ENCODE measurements around the gene TIRAP. TPM values are rescaled to one million over a fixed set of nuclear protein-coding genes. Genes with fewer than 3 reads are reported as not detected.
A peak's percentile ranks its signal among the peaks of the same experiment; 100 is the strongest.

TIRAP gene
- polyA plus RNA-seq, 6 donors from 2014 or later, result 4.9 to 11.2 (median 9.9) TPM

DNA sequence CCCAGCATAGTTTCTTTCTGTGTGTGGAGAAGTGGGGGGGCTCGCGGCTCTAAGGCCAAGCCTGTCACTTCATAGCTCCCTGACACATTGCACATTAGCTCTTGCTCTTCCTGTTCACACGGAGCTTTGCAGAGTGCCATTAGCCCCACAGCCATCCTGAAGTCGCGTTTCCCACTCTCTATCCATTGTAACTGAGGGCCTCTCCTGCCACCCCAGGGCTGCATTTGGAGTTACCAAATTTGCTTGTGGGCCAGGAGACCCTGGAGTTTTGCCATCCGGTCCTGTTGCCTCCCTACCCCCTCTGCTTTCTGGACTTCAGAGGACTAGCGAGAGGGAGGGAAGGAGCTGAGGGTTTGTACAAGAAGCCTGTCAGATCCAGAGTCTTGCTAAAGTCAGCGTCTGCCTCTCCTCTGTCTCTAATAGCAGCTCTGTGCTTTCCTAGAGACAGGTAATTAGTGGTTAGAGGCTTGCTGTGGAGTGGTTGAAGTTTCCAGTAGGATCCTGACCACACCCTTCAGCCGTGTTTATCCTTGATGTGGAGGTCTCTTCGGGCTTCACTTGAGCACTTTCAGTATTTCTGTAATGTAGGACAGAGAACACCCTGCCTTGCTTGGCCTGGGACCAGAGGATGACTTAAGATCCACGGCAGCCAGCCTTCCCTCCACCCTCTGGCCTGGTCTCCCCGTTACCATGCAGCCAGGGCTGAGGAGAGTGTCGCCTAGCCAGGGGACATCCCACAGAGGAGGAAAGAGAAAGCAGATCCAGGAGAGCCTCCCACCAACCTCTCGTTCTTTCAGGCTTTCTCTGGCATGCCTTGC is 35.1 kb downstream of the TIRAP start:
- ATAC-seq (ENCODE audit: low read depth in 2 of 2) (no peak), DNase-seq (no peak)
- Mint-ChIP-seq H3K36me3 (peaks cover 27 to 29% of the 10 kb centered on the region in 2 donors), H3K9me3 (peaks cover 0 to 3% (median 0%) of the 10 kb centered on the region in 7 donors), H3K27me3 (no peaks in the 10 kb centered on the region), H3K4me1 (peaks cover 33 to 56% (median 42%) of the 10 kb centered on the region in 3 donors), H3K27ac (peak overlapping the region in 5 of 6 donors; percentile 11 to 74 (median 62)), H3K4me3 (peak overlapping the region in 4 of 8 donors; percentile 20 to 49 (median 38))

DNA sequence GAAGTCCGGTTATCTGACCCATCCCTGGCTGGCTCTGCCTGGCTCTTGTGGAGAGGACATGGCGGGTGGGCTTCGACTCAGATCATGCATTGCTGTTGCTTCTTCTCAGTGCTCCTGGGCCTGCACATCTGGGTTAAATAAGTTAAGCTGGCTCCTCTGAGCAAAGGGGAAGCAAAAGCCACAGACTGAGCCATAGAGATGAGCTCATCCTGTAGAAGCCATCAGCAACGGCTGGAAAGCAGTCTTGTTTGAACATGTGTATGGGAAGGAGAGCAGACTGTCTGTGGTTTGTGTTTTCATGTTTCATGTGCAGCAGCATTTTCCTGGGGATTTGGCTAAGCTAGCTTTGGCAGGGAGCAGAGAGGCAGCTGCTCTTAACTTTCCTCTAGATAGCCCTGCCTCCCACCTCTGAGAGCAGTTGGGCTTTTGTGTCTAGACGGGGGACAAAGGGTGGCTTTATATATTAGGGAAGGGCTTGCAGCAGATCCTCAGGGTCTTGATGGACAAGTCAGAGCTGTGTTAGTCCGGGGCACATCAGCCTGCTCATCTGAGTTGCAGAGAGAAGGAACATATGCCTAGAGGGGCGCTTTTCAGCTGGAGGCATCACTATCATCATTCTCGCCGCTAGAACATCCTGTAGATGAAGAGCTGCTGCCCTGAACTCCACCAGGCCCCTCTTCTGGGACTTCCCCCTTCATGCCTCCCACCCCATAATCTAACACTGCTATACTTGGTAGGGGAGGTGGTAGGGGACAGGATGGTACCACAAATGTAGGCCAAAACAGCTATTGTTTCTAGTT is 35.9 kb downstream of the TIRAP start:
- no peak for DNase-seq
- Mint-ChIP-seq H3K4me1 (peaks cover 33 to 56% (median 42%) of the 10 kb centered on the region in 3 donors), H3K36me3 (peaks cover 24 to 29% of the 10 kb centered on the region in 2 donors), H3K27ac (peak overlapping the region in 5 of 6 donors; percentile 9 to 74 (median 62)), H3K4me3 (peak overlapping the region in 2 of 8 donors; percentile 17 to 49), H3K9me3 (peaks cover 0 to 3% (median 0%) of the 10 kb centered on the region in 7 donors), H3K27me3 (no peaks in the 10 kb centered on the region)
- ATAC-seq (ENCODE audit: low read depth in 2 of 2), result peak in 1 of 2 donors; percentile 61

DNA sequence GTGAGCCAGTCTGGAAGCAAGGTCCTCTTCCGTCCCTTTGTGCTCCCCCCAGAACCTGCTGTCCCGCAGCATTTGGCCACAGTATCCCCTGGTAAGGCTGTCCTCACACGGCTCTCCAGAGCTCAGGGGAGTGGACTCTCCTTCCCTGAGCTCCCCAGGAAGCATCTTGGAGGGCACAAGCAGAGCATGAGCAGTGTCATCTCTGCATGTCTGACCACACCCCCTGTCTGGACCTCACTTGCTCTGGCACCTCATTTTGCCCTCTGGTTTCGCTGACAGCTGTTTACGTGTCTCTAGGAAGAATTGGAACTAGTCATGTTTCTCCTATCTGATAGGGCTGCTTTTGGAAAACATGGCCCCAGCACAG is 36.5 kb downstream of the TIRAP start:
- ATAC-seq (ENCODE audit: low read depth in 2 of 2) (no peak), DNase-seq (no peak)
- Mint-ChIP-seq H3K9me3 (no peaks in the 10 kb centered on the region), H3K4me1 (peaks cover 33 to 51% (median 39%) of the 10 kb centered on the region in 3 donors), H3K36me3 (peaks cover 18 to 25% of the 10 kb centered on the region in 2 donors), H3K27ac (no peak overlapping the region), H3K27me3 (no peaks in the 10 kb centered on the region), H3K4me3 (peak overlapping the region in 1 of 8 donors; percentile 19)

DNA sequence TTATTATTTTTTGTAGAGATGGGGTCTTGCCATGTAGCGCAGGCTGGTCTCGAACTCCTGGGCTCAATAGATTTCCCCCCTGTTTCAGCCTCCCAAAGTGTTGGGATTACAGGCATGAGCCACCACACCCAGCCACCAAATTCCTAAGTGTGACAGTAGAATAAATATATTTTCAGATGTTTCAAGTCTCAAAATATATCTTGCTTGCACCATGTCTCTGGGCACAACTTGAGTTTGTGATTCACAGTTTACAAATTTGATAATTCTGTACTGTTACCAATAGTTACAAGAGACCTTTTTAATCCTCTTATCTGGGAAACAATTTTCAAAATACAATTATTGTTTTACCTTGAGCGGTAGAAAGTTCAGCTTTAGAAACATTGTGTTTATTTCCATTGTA is 40.1 kb downstream of the TIRAP start:
- no peak overlapping the region for H3K4me3 Mint-ChIP-seq
- peaks cover 8 to 19% of the 10 kb centered on the region in 2 donors for H3K36me3 Mint-ChIP-seq
- ATAC-seq (ENCODE audit: low read depth in 2 of 2) (no peak), DNase-seq (no peak)
- H3K9me3 Mint-ChIP-seq, result no peaks in the 10 kb centered on the region
- peaks cover 17 to 48% (median 39%) of the 10 kb centered on the region in 3 donors for H3K4me1 Mint-ChIP-seq
- H3K27ac Mint-ChIP-seq, result no peak overlapping the region
- H3K27me3 Mint-ChIP-seq, result no peaks in the 10 kb centered on the region

DNA sequence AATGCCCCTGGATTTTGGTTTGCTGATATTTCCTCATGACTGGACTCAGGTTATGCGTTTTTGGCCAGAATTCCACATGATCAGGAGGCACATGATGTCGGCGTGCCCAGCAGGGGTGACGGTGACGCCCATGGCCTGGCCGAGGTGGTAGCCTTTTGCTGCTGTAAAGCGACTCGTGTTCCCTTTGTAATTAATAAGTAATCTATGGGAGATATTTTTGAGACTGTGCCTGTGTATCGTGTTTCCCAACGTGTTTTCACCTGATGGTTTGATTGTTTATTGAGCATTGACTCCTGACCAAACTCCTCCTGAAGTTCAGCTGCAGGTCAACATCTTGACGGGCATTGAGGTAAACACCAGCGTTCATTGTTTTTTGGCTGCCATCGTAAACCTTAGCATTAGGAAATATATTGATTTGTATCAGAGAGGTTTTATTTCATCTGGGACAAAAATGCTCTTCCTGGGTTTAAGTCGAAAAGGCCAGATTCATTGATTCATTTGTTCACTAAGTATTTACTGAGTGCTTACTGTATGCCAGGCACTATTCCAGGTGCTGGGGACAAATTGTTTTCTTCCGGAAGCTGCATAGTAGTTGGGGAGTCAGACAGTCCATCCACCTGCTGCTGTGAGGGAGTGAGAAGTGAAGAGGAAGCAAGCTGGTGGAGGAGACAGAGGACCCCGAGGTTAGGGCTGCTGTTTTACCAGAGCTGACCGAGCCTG is 44.5 kb downstream of the TIRAP start:
- H3K27ac Mint-ChIP-seq, result peak overlapping the region in 1 of 6 donors; percentile 42
- no peak for ATAC-seq (ENCODE audit: low read depth in 2 of 2)
- no peak overlapping the region for H3K4me3 Mint-ChIP-seq
- peaks cover 3 to 19% (median 17%) of the 10 kb centered on the region in 3 donors for H3K4me1 Mint-ChIP-seq
- DNase-seq, result no peak
- no peaks in the 10 kb centered on the region for H3K27me3 Mint-ChIP-seq
- H3K9me3 Mint-ChIP-seq, result no peaks in the 10 kb centered on the region
- H3K36me3 Mint-ChIP-seq, result peaks cover 2 to 16% of the 10 kb centered on the region in 2 donors

DNA sequence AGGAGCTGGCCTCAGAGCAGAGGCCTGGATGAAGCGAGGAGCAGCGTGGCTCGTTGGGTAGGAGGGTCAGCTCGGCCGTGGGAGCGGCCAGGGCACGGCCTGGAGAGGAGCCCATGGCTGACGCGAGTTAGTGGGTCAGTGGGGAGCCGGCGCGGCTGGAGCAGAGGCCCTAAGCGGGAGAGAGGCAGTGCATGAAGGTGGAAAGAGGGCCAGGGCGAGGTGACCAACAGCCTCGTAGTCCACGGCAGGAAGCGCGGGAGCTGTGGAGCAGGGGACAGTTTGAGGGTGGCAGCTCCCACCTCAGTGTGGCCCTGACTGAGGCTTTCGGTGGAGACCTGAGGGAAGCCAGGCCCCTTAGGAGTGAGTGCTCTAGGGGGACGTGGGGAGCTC is 45.1 kb downstream of the TIRAP start:
- peaks cover 3 to 19% (median 17%) of the 10 kb centered on the region in 3 donors for H3K4me1 Mint-ChIP-seq
- no peak overlapping the region for H3K27ac Mint-ChIP-seq
- H3K27me3 Mint-ChIP-seq, result no peaks in the 10 kb centered on the region
- no peak overlapping the region for H3K4me3 Mint-ChIP-seq
- ATAC-seq (ENCODE audit: low read depth in 2 of 2) (no peak), DNase-seq (no peak)
- no peaks in the 10 kb centered on the region for H3K9me3 Mint-ChIP-seq
- peaks cover 7 to 22% of the 10 kb centered on the region in 2 donors for H3K36me3 Mint-ChIP-seq

DNA sequence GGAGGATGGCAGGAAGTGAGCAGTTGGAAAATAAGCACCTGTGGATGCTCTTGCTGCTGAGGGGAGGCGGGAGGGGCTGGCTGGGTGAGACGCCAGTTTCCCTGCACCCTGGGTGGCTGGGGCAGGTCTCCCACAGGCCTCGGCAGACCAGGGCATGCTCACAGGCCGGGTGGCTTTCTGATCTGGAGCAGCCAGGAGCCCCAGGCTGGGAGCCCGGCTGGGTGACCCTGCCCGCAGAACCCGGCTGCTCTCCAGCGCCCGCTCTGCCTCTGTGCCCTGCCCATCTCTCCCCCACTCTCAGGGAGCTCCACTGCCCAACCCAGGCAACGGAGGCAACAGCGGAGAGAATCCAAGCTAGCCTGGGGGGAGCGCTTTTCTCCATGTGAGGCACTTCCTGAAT is 45.6 kb downstream of the TIRAP start:
- ATAC-seq (ENCODE audit: low read depth in 2 of 2) (no peak), DNase-seq (no peak)
- Mint-ChIP-seq H3K36me3 (peaks cover 7 to 27% of the 10 kb centered on the region in 2 donors), H3K9me3 (no peaks in the 10 kb centered on the region), H3K4me1 (peaks cover 3 to 19% (median 17%) of the 10 kb centered on the region in 3 donors), H3K27ac (no peak overlapping the region), H3K27me3 (no peaks in the 10 kb centered on the region), H3K4me3 (no peak overlapping the region)

DNA sequence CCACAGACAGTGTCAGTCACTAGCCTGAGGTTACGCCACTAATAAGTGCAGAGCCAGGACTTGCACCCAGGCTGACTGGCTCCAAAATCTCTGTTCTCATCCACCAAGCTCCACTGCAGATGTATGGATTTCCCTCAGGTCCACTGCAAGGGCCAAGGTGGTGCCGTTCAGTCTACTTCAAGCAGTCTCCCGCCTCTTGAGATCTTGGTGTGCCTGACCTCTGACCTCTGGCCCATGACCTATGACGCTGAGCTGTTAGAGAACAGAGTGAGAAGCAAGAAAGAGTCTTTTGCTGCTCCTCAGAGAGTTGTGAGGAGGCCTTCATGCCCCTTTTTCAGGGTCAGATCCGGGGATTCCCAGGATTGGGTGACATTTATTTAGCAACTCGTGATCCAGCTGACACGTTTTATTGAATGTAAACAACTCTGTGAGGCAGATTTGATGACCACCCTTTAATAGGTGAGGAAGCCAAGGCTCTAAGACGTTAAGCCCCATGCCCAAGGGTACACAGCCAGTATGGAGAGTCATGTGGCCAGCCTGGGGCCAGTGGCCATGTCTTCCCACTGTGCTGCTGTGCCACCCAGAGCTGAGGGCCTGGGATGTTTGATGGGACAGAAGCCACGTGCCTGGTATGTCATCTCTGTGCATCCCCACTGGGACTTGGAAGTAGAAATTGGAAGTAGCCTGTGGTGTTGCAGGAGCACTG is 46.2 kb downstream of the TIRAP start:
- H3K27ac Mint-ChIP-seq, result no peak overlapping the region

DNA sequence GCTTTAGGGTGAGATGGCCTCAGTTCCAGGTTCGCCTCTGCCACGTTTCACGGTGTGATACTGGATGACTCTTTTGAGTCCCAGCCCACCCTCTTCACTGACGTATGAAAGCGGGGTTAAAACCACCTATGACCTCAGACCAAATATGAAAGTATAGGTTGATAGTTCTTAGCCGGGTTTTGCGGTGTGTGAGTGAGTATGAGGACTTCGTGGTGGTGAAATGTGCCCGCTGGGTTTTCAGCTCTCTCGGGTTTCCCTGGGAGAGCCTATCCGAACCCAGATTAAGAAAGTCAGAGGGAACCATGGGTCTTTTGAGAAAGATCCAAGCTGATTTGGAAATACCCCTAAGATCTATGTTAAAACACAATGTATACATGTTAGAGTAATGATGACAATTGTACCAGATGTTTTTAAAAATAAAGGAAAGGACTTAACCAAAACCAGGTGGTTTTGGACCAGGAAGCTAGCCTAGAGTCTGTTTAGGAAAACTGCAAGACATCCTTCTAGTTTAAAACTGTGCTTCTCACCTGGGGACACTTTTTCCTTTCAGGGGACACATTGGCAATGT is 46.8 kb downstream of the TIRAP start:
- H3K4me3 Mint-ChIP-seq, result no peak overlapping the region
- peak overlapping the region in 1 of 6 donors; percentile 69 for H3K27ac Mint-ChIP-seq
- no peaks in the 10 kb centered on the region for H3K9me3 Mint-ChIP-seq
- peaks cover 13 to 36% of the 10 kb centered on the region in 2 donors for H3K36me3 Mint-ChIP-seq
- no peak for DNase-seq
- no peak for ATAC-seq (ENCODE audit: low read depth in 2 of 2)
- no peaks in the 10 kb centered on the region for H3K27me3 Mint-ChIP-seq
- H3K4me1 Mint-ChIP-seq, result peaks cover 3 to 21% (median 17%) of the 10 kb centered on the region in 3 donors

More for the DNA sequence above, 46.2 kb downstream of the TIRAP start:
- no peak overlapping the region for H3K4me3 Mint-ChIP-seq
- ATAC-seq (ENCODE audit: low read depth in 2 of 2) (no peak), DNase-seq (no peak)
- no peaks in the 10 kb centered on the region for H3K9me3 Mint-ChIP-seq
- peaks cover 13 to 33% of the 10 kb centered on the region in 2 donors for H3K36me3 Mint-ChIP-seq
- peaks cover 3 to 19% (median 17%) of the 10 kb centered on the region in 3 donors for H3K4me1 Mint-ChIP-seq
- no peaks in the 10 kb centered on the region for H3K27me3 Mint-ChIP-seq

DNA sequence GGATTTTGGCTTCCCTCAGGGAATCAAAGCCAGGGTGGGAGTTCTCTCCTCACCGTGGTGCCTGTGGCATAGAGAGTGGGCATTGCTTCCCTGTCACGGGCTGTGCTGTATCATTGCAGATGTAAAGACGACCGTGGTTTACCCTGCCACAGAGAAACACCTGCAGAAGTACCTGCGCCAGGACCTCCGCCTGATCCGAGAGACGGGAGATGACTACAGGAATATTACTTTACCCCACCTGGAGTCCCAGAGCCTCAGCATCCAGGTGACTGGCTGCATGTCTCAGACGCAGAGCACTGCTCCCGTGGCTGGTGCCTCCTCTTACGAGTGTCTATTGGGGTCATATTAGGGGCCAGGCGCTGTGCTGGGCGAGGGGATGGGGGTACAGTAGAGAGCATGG is 48.4 kb downstream of the TIRAP start:
- Mint-ChIP-seq H3K36me3 (peaks cover 16 to 47% of the 10 kb centered on the region in 2 donors), H3K27me3 (no peaks in the 10 kb centered on the region), H3K4me3 (no peak overlapping the region), H3K27ac (no peak overlapping the region), H3K4me1 (peaks cover 5 to 24% (median 17%) of the 10 kb centered on the region in 3 donors), H3K9me3 (no peaks in the 10 kb centered on the region)
- ATAC-seq (ENCODE audit: low read depth in 2 of 2) (no peak), DNase-seq (no peak)

DNA sequence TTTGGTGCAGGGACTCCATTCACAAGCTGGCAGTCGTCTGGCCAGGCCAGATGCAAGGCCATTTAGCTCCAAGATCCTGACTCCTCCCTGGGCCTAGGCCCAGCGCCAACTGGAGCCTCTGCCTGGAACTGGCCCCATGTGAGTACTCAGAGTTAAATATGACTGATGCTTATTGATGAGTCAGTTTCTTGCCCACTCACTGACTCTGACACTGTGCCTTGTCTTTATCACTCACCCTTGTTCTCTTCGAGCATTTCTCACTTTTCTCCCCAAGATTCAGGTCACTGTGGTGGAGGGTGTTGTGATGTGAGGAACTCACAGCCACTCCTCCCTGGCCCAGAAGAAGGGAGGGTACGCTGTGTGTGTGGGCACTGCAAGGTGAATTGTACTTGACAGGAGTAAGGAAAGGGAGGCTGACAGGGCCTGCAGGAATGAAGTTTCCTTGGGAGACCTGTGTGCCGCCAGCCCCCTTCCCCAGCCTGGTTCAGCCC is 49.4 kb downstream of the TIRAP start:
- H3K27me3 Mint-ChIP-seq, result no peaks in the 10 kb centered on the region
- no peak overlapping the region for H3K4me3 Mint-ChIP-seq
- H3K4me1 Mint-ChIP-seq, result peaks cover 6 to 24% (median 16%) of the 10 kb centered on the region in 3 donors
- ATAC-seq (ENCODE audit: low read depth in 2 of 2) (no peak), DNase-seq (no peak)
- peaks cover 17 to 49% of the 10 kb centered on the region in 2 donors for H3K36me3 Mint-ChIP-seq
- no peak overlapping the region for H3K27ac Mint-ChIP-seq
- no peaks in the 10 kb centered on the region for H3K9me3 Mint-ChIP-seq

DNA sequence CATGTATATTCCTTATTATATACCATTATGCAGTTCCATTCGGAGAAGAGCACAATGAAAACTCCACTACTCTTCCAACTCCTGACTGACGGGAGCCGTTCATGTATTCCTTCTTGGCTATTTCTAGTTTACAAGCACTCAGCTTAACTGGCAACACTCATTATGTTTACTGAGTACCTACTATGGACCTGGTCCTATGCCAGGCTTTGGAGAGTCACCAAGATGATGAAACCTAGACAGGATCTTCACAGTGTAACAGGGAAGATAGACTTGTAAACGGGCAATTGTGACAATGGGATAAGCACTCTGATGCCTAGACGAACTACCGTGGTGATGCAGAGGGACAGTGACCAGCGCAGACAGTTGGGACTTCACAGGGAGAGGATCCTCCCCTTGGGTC is 50.2 kb downstream of the TIRAP start:
- Mint-ChIP-seq H3K9me3 (no peaks in the 10 kb centered on the region), H3K27ac (peak overlapping the region in 1 of 6 donors; percentile 5), H3K27me3 (no peaks in the 10 kb centered on the region), H3K4me3 (no peak overlapping the region), H3K4me1 (peaks cover 6 to 15% (median 9%) of the 10 kb centered on the region in 3 donors), H3K36me3 (peaks cover 17 to 41% of the 10 kb centered on the region in 2 donors)
- ATAC-seq (ENCODE audit: low read depth in 2 of 2), result no peak
- DNase-seq, result no peak
